H1 (cell line): ENCODE data around the gene MILR1. TPM values are rescaled to one million over a fixed set of nuclear protein-coding genes. Genes with fewer than 3 reads are reported as not detected.

Experiments
- ATF2 ChIP-seq: IDR thresholded peaks from 2 replicates; pipeline ENCODE4 v1.6.1; 2012; ENCODE audit warnings: low read length, inconsistent platforms
- E2F6 ChIP-seq: IDR thresholded peaks from 2 replicates; pipeline ENCODE4 v1.6.1; 2012; ENCODE audit warnings: inconsistent platforms
- GABPA ChIP-seq: IDR thresholded peaks from 2 replicates; pipeline ENCODE4 v1.6.1; 2011; ENCODE audit warnings: mild to moderate bottlenecking, low read length, moderate library complexity, borderline replicate concordance; ENCODE audit not compliant: insufficient read depth
- GTF2F1 ChIP-seq: IDR thresholded peaks from 2 replicates; pipeline ENCODE4 v1.6.1; 2012; ENCODE audit warnings: low read depth, low read length, improper control_type of control experiment, borderline replicate concordance
- HDAC6 ChIP-seq: IDR thresholded peaks from one replicate; pipeline ENCODE4 v1.7.1; 2012; ENCODE audit warnings: low read depth, mild to moderate bottlenecking, inconsistent platforms, low read length, moderate library complexity
- NANOG ChIP-seq: IDR thresholded peaks from 2 replicates; pipeline ENCODE4 v1.6.1; 2011; ENCODE audit warnings: low read length, low read depth, mild to moderate bottlenecking, inconsistent platforms; ENCODE audit not compliant: insufficient read depth, poor library complexity, severe bottlenecking
- NRF1 ChIP-seq: IDR thresholded peaks from 2 replicates; pipeline ENCODE4 v1.6.1; 2011; ENCODE audit warnings: mild to moderate bottlenecking, low read depth, low read length, improper control_type of control experiment
- RFX5 ChIP-seq: IDR thresholded peaks from 2 replicates; pipeline ENCODE4 v1.6.1; 2011; ENCODE audit warnings: low read depth, low read length, improper control_type of control experiment, borderline replicate concordance
- SIN3A ChIP-seq, 2 experiments: IDR thresholded peaks in 1 of 2; conservative IDR thresholded peaks in 1 of 2; 2 replicates each; pipeline ENCODE4 v1.6.1; 2011 to 2012; ENCODE audit warnings: low read length in 2 of 2, improper control_type of control experiment in 1 of 2, low read depth in 1 of 2, mild to moderate bottlenecking in 1 of 2
- SIRT6 ChIP-seq: IDR thresholded peaks from one replicate; pipeline ENCODE4 v1.7.1; 2012; ENCODE audit warnings: low read length, inconsistent platforms
- SP2 ChIP-seq: IDR thresholded peaks from 2 replicates; pipeline ENCODE4 v1.6.1; 2012; ENCODE audit warnings: mild to moderate bottlenecking, low read length, inconsistent platforms
- polyA plus RNA-seq, 7 experiments: library from polyadenylated mRNA; depleted of rRNA in 3 of 7; stranded (reverse) in 5 of 7; unstranded in 2 of 7; fragments of >200 nt in 5 of 7; fragments of 200-250 nt in 2 of 7; gene quantifications; 1 replicate in 5 of 7; 2 replicates in 1 of 7; 4 replicates in 1 of 7; pipeline versions ENCODE4 v1.2.1 to v1.2.3, GENCODE V29; 2011 to 2013; ENCODE audit warnings: missing spikeins in 2 of 7, mixed read lengths in 2 of 7
- total RNA-seq: library from RNA; stranded (reverse); fragmentation: NEBNext Ultra II Directional; extraction: Animal tissue kit (Norgen Biotek cat#: 25700); gene quantifications from 2 replicates; pipeline ENCODE4 v1.2.1, GENCODE V29; 2021
- TF ChIP-seq, protein P1 (sequence below): IDR thresholded peaks from 2 replicates; pipeline ENCODE4 v1.6.1; 2011; ENCODE audit warnings: low read depth, mild to moderate bottlenecking, low read length; ENCODE audit not compliant: insufficient read depth

Gene MILR1
- total and polyA plus RNA-seq, 2 of the 8 experiments (the other 6 are each of a cell fraction or from before 2014, with no cell fraction given) = not detected

- TF ChIP-seq SIN3A (conservative IDR thresholded peaks at IDR 0.05 in 1 of 2, IDR thresholded peaks at IDR 0.05 in 1 of 2; ENCODE audit: low read depth in 1 of 2, low read length in 2 of 2) = peak in 1 of 2 experiments; percentile 46; a peak in 2 of 4 replicates
- no peak for TF ChIP-seq GABPA
- no peak for TF ChIP-seq ATF2
- TF ChIP-seq RFX5 = no peak
- TF ChIP-seq NRF1 = no peak
- TF ChIP-seq SP2 = no peak
- TF ChIP-seq SIRT6 = no peak
- TF ChIP-seq, protein P1, sequence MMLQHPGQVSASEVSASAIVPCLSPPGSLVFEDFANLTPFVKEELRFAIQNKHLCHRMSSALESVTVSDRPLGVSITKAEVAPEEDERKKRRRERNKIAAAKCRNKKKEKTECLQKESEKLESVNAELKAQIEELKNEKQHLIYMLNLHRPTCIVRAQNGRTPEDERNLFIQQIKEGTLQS = no peak
- TF ChIP-seq E2F6 = no peak
- TF ChIP-seq NANOG = no peak
- TF ChIP-seq HDAC6 = no peak
- no peak; the same call in 1 of the 2 replicates for TF ChIP-seq GTF2F1
Measured at GRCh38 chr17:64505340-64506200, 56.7 kb downstream of the MILR1 start (continued).
